Panc1 (cell line): ENCODE measurements around the gene SPINK4. TPM values are rescaled to one million over a fixed set of nuclear protein-coding genes. Genes with fewer than 3 reads are reported as not detected.

Experiments
- ATAC-seq: fragments of 200-7000 bp; cut with Tn5 transposase; 2 replicates; pipeline ENCODE4 v1.9.1; 2020; ENCODE audit warnings: mild to moderate bottlenecking, moderate library complexity
- BruUV-seq: library from RNA; stranded (reverse); fragments of 400-500 nt; replicated peaks from 2 replicates; lab custom pipeline; 2021; lab: Mats Ljungman, UMichigan
- CTCF ChIA-PET: fragments of 300-600 bp; sonication (Branson Sonifier 250); formaldehyde crosslinking; loops from one replicate; lab custom pipeline; 2022; ENCODE audit warnings: antibody characterized with exemption; lab: Charles Lee
- POLR2A ChIA-PET: fragments of 300-600 bp; sonication (Branson Sonifier 250); formaldehyde crosslinking; loops from one replicate; lab custom pipeline; 2022; ENCODE audit warnings: antibody characterized with exemption; lab: Charles Lee
- DNase-seq: peaks from one replicate; pipeline ENCODE4 v3.0.0-alpha.2; 2010; ENCODE audit warnings: low read depth, low spot score
- H3K27ac ChIP-seq: 2 replicates; pipeline ENCODE4 v1.5.1; 2011; ENCODE audit warnings: mild to moderate bottlenecking, low read length, inconsistent platforms
- H3K27me3 ChIP-seq: fragments of 200-500 bp; sonication (Bioruptor generic); 2 replicates; pipeline ENCODE4 v1.6.0; 2014; ENCODE audit warnings: low read length, inconsistent platforms; ENCODE audit not compliant: control insufficient read depth, insufficient read depth
- H3K36me3 ChIP-seq: fragments of 200-500 bp; sonication (Bioruptor generic); 2 replicates; pipeline ENCODE4 v1.5.1; 2014; ENCODE audit warnings: inconsistent platforms, mild to moderate bottlenecking, low read length, moderate library complexity; ENCODE audit not compliant: control insufficient read depth, insufficient read depth
- H3K4me1 ChIP-seq: 2 replicates; pipeline ENCODE4 v1.5.1; 2011; ENCODE audit warnings: inconsistent platforms, mild to moderate bottlenecking, low read length, moderate library complexity; ENCODE audit not compliant: control insufficient read depth, insufficient read depth
- H3K4me3 ChIP-seq, 2 experiments: 2 replicates each; pipeline ENCODE4 v1.5.1; 2011 to 2012; ENCODE audit warnings: low read depth in 2 of 2, low read length in 2 of 2, mild to moderate bottlenecking in 2 of 2, inconsistent platforms in 1 of 2, moderate library complexity in 1 of 2
- H3K9me3 ChIP-seq: fragments of 200-500 bp; sonication (Bioruptor generic); 2 replicates; pipeline ENCODE4 v1.5.1; 2014; ENCODE audit warnings: low read depth, mild to moderate bottlenecking, inconsistent platforms, low read length, moderate library complexity; ENCODE audit not compliant: control insufficient read depth, insufficient read depth
- POLR2AphosphoS5 ChIP-seq: IDR thresholded peaks from 2 replicates; pipeline ENCODE4 v1.6.1; 2012; ENCODE audit warnings: mild to moderate bottlenecking, low read depth, low read length, moderate library complexity
- REST ChIP-seq, 2 experiments: IDR thresholded peaks; 2 replicates each; pipeline ENCODE4 v1.6.1; 2011 to 2012; ENCODE audit warnings: low read depth in 2 of 2, control low read depth in 1 of 2, low read length in 1 of 2, mild to moderate bottlenecking in 1 of 2, moderate library complexity in 1 of 2; ENCODE audit not compliant: insufficient read depth in 1 of 2
- SIN3A ChIP-seq: IDR thresholded peaks from 2 replicates; pipeline ENCODE4 v1.6.1; 2012; ENCODE audit warnings: low read depth, mild to moderate bottlenecking, low read length, moderate library complexity, borderline replicate concordance; ENCODE audit not compliant: insufficient read depth
- TCF7L2 ChIP-seq: IDR thresholded peaks from 2 replicates; pipeline ENCODE4 v1.6.1; 2011; ENCODE audit warnings: mild to moderate bottlenecking, low read depth, low read length, inconsistent platforms
- in situ Hi-C: cut with HindIII; loops from 2 replicates; pipeline ENCODE4 v1.10.0; 2016; ENCODE audit warnings: low sequenced_read_pairs, low pct_unique_long_range_greater_than_20kb
- intact Hi-C: fragments of 100-400 bp; cut with micrococcal nuclease; formaldehyde crosslinking; loops from one replicate; pipeline ENCODE4 v1.10.0; 2022; ENCODE audit not compliant: unreplicated experiment
- total RNA-seq: library from RNA; stranded (reverse); gene quantifications from one replicate; pipeline ENCODE4 v1.2.1, GENCODE V29; 2021; ENCODE audit not compliant: unreplicated experiment
- TF ChIP-seq, protein P1 (sequence below): fragments of 450-650 bp; IDR thresholded peaks from 2 replicates; pipeline ENCODE4 v1.5.1; 2017; ENCODE audit warnings: mild to moderate bottlenecking

SPINK4 gene
- total RNA-seq, 1 experiment from 2014 or later, result not detected

DNA sequence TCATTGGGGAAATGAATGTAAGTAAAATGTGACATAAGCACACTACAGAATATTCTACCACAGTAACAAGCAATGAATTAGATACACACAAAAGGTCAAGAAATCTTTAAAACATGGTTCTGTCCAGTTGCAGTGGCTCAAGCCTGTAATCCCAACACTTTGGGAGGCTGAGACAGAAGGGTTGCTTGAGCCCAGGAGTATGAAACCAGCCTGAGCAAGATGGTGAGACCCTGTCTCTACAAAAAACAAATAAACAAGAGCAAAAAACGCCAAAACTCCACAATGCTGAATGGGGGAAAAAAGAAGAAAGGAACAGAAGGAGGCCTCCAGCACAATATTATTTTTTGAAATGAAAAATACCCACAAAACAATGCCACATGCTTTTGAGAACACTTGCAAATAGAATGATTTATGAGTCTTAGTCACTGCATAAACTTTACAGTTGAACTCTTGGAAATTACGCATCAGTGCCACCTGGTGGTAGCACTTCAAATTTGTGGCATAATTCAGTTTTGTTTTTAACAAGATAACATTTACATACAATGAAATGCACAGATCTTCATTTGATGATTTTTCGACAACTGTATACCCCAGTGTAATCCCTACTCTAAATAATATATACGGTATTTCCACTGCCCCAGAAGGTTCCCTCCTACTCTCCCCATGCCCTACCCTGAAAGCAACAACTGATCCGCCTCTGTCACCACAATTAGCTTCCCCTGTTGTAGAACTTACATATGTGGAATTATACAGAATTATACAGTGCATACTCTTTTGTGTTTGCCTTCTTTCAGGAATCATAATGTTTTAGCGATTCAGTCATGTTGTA is 14.4 kb upstream of the SPINK4 start:
- no peak overlapping the region for H3K27ac ChIP-seq
- POLR2A ChIA-PET, result no interaction called here
- CTCF ChIA-PET, result interaction anchor here (0.6 to 1.4 kb wide), 6 partner anchors 28 to 146 kb away, joined by 3 to 15 read pairs (median 4); no protein-coding TSS in a partner anchor
- intact Hi-C loops (loop anchor here (1.0 kb wide), 1 partner anchor 144 kb away; no protein-coding TSS in a partner anchor), in situ Hi-C loops (no loop called here)
- H3K4me1 ChIP-seq, result 0 out of 2 replicates have a peak, but pooled peaks cover 2% of the 10 kb centered on the region
- BruUV-seq, result no TSS peak
- no peaks in the 10 kb centered on the region for H3K9me3 ChIP-seq
- H3K27me3 ChIP-seq, result no peaks in the 10 kb centered on the region; the same call in 1 of the 2 replicates
- no peak overlapping the region for H3K4me3 ChIP-seq
- no peak for TF ChIP-seq POLR2AphosphoS5
- TF ChIP-seq, protein P1, sequence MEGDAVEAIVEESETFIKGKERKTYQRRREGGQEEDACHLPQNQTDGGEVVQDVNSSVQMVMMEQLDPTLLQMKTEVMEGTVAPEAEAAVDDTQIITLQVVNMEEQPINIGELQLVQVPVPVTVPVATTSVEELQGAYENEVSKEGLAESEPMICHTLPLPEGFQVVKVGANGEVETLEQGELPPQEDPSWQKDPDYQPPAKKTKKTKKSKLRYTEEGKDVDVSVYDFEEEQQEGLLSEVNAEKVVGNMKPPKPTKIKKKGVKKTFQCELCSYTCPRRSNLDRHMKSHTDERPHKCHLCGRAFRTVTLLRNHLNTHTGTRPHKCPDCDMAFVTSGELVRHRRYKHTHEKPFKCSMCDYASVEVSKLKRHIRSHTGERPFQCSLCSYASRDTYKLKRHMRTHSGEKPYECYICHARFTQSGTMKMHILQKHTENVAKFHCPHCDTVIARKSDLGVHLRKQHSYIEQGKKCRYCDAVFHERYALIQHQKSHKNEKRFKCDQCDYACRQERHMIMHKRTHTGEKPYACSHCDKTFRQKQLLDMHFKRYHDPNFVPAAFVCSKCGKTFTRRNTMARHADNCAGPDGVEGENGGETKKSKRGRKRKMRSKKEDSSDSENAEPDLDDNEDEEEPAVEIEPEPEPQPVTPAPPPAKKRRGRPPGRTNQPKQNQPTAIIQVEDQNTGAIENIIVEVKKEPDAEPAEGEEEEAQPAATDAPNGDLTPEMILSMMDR, result peak; percentile 78
- DNase-seq, result peak; percentile 66
- no peaks in the 10 kb centered on the region for H3K36me3 ChIP-seq
- peak; percentile 64 for ATAC-seq

GRCh38 chr9:33227008-33227398 is 13.0 kb upstream of the SPINK4 start:
- TF ChIP-seq TCF7L2 (no peak), POLR2AphosphoS5 (no peak), REST (IDR thresholded peaks at IDR 0.05; ENCODE audit: insufficient read depth in 1 of 2, low read depth in 2 of 2, low read length in 1 of 2) (no peak), SIN3A (no peak)
- TF ChIP-seq, protein P1, result no peak
- DNase-seq (no peak), ATAC-seq (no peak)
- H3K4me3 ChIP-seq, result no peak overlapping the region
- CTCF ChIA-PET, result interaction anchor here (0.7 to 1.4 kb wide), 3 partner anchors 58 to 148 kb away, joined by 3 to 4 read pairs (median 4); no protein-coding TSS in a partner anchor
- H3K36me3 ChIP-seq, result no peaks in the 10 kb centered on the region
- 0 out of 2 replicates have a peak, but pooled peaks cover 2% of the 10 kb centered on the region for H3K4me1 ChIP-seq
- H3K27me3 ChIP-seq, result no peaks in the 10 kb centered on the region; the same call in 1 of the 2 replicates
- no peaks in the 10 kb centered on the region for H3K9me3 ChIP-seq
- BruUV-seq, result no TSS peak
- H3K27ac ChIP-seq, result no peak overlapping the region
- in situ Hi-C loops, result no loop called here
- POLR2A ChIA-PET, result interaction anchor here (0.7 kb wide), 1 partner anchor 28 kb away, joined by 3 read pairs; no protein-coding TSS in a partner anchor
- intact Hi-C loops, result no loop called here
